ENCODE data around the gene COG3.
"Not testable (repeated sequence)": the region's sequence is repeated elsewhere in the genome, so short reads cannot be mapped to it uniquely, and the experiment has no call there.

Gene COG3, protein sequence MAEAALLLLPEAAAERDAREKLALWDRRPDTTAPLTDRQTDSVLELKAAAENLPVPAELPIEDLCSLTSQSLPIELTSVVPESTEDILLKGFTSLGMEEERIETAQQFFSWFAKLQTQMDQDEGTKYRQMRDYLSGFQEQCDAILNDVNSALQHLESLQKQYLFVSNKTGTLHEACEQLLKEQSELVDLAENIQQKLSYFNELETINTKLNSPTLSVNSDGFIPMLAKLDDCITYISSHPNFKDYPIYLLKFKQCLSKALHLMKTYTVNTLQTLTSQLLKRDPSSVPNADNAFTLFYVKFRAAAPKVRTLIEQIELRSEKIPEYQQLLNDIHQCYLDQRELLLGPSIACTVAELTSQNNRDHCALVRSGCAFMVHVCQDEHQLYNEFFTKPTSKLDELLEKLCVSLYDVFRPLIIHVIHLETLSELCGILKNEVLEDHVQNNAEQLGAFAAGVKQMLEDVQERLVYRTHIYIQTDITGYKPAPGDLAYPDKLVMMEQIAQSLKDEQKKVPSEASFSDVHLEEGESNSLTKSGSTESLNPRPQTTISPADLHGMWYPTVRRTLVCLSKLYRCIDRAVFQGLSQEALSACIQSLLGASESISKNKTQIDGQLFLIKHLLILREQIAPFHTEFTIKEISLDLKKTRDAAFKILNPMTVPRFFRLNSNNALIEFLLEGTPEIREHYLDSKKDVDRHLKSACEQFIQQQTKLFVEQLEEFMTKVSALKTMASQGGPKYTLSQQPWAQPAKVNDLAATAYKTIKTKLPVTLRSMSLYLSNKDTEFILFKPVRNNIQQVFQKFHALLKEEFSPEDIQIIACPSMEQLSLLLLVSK

DNA sequence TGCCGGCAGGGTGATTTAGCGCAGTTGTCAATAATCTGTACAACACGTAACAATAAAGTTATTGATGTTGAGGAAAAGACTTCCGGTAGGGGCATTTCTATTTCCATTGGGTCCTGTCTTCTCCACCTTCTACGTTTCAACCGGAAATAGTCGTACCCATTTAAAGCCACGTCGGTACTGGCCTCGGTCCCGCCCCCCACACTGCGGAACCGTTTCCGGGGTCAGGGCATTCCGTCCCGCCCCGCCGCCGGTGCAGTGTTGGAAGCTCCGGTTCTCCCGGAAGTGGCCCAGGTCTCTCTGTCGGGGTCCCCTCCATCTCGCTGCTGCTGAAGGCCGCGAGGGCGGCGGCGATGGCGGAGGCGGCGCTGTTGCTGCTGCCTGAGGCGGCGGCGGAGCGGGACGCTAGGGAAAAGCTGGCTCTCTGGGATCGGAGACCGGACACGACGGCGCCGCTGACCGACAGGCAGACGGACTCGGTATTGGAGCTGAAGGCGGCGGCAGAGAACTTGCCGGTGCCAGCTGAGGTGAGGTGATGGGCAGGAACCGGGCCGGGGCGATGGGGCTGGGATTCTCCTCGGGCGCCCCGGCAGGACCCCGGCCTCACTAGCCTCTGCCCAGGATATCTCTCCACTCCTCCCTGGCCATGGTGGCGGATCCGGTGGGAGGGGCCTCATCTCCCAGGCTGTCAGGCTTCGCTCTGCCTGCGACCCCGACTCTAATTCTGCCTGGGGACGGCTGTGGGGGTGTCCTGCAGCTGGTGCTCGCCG, at the start of gene COG3:
Gene COG3, plus strand, starts transcription at position 253 of the 767 bp plus-strand sequence. Its CDS starts 98 bp downstream, at position 351.
- peak; percentile 93 for DNase-seq (ENCODE audit: low read depth)

DNA sequence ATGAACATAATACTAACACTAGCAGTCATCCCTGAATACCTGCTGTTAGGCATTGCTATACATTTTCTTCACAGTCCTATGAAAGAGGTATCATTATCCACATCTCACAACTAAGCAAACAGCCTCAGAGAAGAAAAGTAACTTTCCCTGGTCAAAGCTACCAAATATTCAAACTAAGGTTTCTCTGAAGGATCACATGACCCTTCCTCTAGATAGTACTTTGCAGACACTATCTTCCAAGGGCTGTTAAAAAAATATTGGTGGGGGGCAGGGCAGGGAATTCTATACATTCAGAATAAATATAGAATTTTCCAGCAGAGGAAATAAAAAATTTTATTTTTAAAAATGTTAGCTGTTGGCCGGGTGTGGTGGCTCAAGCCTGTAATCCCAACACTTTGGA, 49.6 kb upstream of the COG3 start:
- no peak for DNase-seq (ENCODE audit: low read depth)

DNA sequence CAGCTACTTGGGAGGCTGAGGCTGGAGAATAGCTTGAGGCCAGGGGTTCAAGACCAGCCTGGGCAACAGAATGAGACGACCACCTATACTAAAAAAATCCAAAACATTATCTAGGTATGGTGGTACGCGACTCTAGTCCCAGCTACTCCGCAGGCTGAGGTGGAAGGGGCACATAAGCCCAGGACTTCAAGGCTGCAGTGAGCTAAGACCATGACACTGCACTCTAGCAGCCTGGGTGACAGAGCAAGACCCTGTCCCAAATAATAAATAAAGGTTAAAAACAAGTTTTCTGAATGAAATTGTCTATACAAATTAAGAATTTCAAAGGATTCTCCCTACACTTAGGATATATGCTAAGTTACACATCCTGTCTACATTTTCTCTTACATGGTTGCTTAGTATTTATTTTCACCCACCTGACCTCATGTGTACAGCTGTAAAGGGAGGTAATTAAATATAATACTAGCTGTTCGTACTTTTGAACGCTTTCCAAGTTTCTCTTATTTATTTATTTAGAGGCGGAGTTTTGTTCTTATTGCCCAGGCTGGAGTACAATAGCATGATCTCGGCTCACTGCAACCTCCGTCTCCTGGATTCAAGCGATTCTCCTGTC, 48.1 kb upstream of the COG3 start:
- no peak for DNase-seq (ENCODE audit: low read depth)

DNA sequence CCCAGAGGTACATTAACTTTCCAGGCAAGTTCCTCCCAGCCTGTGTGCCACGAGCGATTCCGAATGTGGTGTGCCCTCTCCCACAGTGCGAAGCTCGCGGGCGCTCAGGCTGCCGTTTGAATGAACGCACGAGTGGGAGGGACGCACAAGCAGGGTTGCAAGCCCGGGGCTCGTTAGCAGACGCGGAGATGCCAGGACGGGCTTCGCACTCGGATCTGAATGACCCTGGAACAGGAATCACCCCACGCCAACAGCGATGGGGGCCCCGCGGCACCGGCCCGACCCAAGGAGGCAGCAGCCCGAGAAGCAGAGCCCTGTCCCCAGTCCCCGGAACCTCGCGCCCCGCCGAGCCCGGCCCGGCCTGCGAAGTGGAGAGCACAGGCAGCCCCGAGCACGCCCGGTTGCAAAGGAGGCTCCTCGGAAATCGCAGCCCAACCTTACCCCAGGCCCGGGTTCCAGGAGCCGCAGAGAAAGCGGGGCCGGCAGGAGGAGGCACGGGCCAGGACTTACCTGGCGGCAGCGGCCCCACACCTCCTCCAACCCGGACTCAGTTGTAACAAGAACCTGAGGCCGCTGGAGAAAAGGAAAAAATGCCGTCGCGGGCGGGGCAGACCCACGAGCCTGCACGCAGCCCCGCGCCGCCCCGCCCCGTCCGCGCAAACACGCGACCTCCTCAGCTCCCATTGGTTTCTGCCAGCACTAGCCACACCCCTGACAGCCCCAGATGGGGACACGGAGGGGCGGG, 46.8 kb upstream of the COG3 start, which contains the start of gene SLC25A30:
Gene SLC25A30, minus strand, starts transcription at position 584 of the 745 bp plus-strand sequence. CDS start 6,948 bp downstream, outside the sequence.
- DNase-seq (ENCODE audit: low read depth), result peak; percentile 68

DNA sequence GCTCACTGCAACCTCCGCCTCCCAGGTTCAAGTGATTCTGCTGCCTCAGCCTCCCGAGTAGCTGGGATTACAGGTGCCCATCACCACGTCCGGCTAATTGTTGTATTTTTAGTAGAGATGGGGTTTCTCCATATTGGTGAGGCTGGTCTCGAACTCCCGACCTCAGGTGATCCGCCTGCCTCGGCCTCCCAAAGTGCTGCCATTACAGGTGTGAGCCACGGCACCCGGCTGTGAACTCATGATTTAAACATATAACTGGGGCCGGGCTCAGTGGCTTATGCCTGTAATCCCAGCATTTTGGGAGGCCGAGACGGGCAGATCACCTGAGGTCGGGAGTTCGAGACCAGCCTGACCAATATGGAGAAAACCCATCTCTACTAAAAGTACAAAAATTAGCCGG, 45.4 kb upstream of the COG3 start:
- not testable (repeated sequence) for DNase-seq (ENCODE audit: low read depth)

DNA sequence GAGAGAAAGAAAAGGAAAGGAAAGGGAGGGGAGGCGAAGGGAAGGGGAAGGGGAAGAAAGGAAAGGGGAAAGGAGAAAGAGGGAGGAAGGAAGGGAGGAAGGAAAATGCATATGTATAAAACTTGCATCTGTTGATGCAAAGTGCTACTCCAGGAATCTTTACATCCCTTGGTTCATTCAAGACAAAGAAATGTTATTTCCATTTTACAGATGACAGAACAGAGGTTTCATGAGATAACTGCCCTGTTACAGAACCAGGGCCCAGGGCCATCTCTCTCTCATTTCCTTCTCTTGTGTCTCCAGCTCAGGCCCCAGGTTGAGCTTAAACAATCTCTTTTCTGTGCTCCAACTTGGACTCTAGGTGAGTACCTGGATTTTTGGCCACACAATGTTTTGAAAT, 44.8 kb upstream of the COG3 start:
- DNase-seq (ENCODE audit: low read depth), result no peak

DNA sequence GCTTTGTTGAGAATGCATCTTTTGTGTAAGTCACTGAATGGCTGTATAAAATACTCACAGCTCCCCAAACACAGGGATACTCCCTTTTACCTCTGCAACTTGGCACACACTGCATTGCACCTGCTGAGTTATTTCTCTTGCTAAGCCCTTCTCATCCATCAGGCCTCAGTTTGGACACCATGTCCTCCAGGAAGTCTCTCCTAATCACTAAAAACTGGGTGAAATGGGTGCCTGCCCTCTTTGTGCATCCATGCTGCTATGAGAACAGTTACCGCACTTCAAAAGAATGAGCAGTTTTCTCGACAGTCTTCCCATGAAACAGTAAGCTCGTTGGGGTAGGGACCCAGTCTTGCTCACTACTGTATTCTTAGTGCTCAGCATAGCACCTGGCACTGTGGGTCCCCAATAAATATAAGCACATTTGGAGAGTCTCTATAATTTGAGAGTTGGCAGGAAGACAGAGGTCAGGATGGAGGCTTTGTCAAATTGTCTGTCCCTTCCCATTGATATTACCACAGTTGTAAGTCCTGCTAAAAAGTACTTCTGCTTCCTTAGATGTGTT, 41.9 kb upstream of the COG3 start:
- DNase-seq (ENCODE audit: low read depth), result no peak

DNA sequence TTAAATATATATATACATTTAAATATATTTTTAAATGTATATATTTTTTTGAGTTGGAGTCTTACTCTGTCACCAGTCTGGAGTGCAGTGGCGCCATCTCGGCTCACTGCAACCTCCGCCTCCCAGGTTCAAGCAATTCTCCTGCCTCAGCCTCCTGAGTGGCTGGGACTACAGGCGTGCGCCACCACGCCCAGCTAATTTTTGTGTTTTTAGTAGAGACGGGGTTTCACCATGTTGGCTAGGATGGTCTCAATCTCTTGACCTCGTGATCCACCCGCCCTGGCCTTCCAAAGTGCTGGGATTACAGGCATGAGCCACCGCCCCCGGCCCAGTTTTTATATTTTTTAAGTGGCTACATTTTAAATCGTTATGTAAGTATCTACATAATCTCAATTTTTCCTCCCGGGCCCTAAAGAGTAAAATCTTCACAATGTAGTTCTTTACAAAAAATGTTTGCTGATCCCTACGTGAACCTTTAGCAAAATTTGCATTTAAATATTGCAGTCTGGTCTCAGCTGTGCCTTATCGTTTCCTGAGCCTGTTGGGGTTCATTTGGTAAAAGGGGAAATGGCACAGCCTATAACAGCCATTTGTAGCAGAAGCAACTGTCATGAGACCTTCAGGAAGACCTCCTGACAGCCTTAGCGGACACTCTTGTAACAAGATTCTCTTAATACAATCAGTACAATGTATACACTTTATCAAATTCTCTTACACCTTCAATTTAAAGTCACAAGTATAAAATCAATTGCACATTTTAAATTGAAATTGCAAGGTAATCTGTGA, 38.5 kb upstream of the COG3 start:
- not testable (repeated sequence) for DNase-seq (ENCODE audit: low read depth)

DNA sequence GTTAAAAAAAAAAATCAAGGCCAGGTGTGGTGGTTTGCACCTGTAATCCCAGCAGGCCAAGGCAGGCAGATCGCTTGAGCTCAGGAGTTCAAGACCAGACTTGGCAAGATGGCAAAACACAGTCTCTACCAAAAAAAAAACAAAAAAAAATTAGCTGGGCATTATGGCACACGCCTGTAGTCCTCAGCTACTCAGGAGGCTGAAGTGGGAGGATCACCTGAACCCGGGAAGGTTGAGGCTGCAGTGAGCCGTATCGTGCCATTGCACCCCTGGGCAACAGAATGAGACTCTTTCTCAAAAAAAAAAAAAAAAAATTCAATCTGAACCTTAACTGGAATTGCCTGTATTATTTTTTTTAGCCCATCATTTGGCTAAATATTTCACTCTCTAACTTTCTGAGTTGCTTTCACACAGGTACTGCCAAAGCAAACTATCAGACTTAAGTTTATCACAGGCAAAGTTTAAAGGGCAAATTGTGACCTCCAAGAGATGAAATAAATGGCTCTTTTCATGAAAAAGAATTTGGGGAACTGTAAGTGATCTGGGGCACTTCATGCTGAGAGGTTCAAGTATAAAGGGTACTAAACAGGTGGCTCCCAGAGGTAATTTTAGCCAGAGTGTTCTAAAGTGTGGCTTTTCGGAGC, 31.9 kb upstream of the COG3 start:
- no peak for DNase-seq (ENCODE audit: low read depth)

DNA sequence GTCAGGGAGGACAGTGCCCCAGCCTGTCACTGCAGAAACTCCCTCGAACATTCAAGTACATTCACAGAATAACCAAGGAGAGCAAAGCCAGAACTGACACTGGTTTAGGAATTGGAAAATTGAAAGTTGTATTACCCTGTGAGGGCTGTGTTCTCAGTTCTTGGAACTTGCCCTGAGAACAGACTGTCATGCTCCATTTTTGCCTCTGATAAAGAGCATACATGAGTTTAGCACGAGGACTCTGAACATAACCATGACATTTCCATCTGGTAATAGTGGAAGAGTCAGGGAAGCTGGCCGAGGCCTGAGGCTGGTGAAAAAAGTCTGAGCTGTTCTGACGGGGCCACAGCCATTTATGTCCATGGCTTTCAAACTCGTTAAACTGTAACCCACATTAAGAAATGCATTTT, 31.4 kb upstream of the COG3 start:
- DNase-seq (ENCODE audit: low read depth), result no peak

DNA sequence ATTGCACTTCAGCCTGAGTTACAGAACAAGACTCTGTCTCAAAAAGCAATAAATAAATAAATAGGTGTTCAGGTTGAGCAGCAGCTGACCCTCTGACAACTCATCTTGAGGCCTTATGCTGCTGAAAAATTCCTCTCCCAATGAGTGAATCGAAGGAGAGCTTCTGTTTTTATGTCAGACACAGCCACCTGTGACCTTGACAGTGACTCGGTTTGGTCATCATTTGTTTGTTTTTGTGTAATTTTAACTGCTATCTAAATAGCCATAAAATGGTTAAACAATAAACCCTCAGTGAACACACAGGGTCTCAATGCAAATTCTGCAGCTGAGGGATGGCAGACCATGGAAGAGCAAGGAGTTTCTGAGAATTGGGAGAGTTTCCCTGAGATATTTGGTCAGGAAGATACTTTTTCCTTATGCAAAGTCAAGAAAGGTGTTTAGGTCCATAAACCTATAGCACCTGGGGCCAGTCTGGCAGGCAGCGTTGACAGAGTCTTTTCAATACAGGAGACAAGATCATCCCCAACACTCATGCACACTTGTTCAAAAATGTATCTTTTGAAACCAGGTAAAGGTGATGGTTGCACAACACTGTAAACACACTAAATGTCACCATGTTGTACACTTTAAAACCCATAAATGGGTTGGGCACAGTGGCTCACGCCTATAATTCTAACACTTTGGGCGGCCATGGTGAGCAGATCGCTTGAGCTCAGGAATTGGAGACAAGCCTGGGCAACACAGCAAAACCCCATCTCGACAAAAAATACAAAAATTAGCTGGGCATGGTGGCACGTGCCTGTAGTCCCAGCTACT, 30.0 kb upstream of the COG3 start:
- DNase-seq (ENCODE audit: low read depth), result no peak

DNA sequence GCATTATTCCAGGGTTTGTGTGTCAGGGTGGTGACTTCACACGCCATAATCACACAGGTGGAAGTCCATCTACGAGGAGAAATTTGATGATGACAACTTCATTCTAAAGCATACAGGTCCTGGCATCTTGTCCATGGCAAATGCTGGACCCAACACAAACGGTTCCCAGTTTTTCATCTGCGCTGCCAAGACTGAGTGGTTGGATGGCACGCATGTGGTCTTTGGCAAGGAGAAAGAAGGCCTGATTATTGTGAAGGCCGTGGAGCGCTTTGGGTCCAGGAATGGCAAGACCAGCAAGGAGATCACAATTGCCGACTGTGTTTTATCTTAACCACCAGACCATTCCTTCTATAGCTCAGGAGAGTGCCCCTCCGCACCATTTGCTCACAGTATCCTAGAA, 28.4 kb upstream of the COG3 start:
- DNase-seq (ENCODE audit: low read depth), result no peak

DNA sequence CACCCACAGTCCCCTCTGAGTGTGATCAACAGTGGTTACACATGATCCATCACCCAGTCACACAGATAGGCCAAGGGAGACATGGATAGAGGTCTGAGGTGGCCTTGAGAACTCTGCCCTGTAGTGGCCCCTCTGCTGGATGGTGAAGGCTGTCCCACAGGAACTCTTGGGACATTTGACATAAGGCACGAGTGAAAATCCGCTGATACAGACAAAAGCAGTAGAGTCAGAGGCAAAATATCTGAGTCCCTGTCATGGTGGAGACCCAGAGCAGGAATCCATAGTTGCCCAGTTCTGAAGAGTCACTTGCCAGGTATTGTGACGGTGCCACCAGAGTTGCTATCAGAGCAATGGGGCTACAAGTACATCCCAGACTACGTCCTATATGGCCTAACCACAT, 27.8 kb upstream of the COG3 start:
- DNase-seq (ENCODE audit: low read depth), result no peak

DNA sequence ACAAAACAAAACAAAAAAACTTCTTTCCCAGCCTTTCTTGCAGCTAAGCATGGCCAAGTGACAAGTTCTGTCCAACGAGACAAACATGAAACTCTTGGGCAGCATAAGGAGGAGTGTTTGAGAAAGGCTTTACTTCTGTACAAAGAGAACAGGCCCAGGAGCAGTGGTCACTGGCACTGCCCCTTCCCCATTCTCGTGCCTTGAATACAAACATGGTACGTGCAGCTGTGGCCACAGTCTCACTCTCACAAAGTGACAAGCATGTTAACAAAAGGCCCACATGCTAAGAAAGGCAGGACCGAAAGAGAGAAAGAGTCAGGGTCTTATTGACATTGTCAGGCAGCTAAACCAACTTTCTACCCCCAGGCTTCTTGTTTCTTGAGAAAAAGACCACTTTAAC, 26.8 kb upstream of the COG3 start:
- no peak for DNase-seq (ENCODE audit: low read depth)

DNA sequence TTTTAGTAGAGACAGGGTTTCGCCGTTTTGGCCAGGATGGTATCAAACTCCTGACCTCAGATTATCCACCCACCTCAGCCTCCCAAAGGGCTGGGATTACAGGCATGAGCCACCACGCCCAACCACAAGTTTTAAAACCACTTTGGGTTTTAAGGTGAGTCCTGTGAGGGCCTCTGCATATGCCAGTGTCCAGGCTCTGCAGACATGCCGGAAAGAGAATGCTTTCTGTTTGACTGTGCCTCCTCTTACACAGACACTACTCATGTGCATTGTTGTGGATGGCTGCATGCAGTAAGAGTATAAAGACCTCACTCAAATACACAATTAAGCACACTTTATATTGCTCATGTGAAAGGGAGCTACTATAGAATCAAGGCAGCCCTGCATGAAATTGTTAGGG, 25.7 kb upstream of the COG3 start:
- no peak for DNase-seq (ENCODE audit: low read depth)

DNA sequence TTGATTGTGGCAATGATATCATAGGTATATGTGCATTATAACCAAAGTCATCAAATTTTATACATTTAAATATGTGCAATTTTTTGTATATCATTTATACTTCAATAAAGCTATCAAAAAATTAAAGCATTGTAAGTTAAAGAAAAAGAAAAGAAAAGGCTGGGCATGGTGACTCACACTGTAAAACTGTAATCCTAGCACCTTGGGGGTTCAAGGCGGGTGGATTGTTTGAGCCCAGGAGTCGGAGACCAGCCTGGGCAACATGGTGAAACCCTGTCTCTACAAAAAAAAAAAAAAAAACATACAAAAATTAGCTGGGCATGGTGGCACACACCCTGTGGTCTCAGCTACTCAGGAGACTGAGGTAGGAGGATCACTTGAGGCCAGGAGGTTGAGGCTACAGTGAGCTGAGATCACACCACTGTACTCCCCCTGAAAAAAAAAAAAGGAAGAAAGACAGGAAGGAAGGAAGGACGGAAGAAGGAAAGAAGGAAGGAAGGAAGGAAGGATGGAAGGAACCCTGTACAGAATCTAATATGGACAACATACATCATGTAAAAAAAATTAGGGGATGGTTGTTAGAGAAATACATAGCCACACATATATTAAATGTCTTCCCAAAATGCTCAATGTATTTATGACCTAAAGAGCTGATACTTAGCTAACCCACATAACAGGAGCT, 24.8 kb upstream of the COG3 start:
- no peak for DNase-seq (ENCODE audit: low read depth)

DNA sequence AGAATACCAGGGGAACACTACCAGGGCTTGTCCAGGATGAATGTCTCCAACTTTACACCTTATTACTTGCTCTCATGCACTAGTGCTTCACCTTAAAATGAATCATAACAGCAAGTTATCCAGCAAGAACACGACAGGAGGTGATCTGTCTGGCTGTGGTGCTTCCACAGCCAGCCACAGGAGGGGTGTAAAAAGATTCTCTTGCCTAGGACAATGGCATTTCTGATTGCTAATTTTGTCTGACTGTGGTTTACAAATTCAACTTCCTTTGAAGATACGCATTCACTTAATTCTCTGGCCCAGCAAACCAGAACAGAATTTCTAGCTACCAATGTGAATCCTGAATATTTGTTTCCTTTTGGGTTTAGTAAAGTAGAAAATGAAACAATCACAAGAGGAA, 23.1 kb upstream of the COG3 start:
- no peak for DNase-seq (ENCODE audit: low read depth)

DNA sequence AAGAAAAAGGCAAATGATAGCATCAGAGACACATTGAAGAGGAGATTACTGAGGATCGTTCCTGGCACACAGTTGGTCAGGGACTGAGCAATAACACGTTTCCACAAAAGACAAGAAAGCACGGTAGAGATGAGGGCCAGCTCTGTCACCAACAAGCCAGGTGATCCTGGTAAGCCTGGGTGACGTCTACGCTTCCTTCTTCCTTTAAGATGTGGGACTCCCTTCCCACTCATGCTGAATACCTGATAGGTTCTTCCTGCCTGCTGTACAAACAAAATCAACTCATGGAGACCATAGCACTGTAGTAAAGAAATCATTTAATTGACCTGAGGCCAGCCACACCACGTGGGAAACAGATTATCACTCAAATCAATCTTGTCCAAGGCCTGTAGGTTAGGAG, 19.7 kb upstream of the COG3 start:
- DNase-seq (ENCODE audit: low read depth), result no peak
